CD4-positive, CD25-positive, alpha-beta regulatory T cell (primary cell): Measurements from ENCODE around the gene RPL37A. TPM values are rescaled to one million over a fixed set of nuclear protein-coding genes. Genes with fewer than 3 reads are reported as not detected.
"Not testable (repeated sequence)": the region's sequence is repeated elsewhere in the genome, so short reads cannot be mapped to it uniquely, and the experiment has no call there.

Experiments used
- ATAC-seq, 2 donors: fragments of 150-1000 bp; cut with Tn5 transposase; one replicate each; pipeline ENCODE4 v1.10.0; 2021; ENCODE audit warnings: low read depth in 2 of 2, moderate number of reproducible peaks in 2 of 2, moderate library complexity in 1 of 2
- DNase-seq, 3 donors: peaks; one replicate each; pipeline versions ENCODE4 v3.0.0 to v3.0.0-alpha.2; 2012 to 2022; ENCODE audit warnings: mixed read lengths in 1 of 3
- H3K27ac ChIP-seq: one replicate; pipeline ENCODE4 v1.7.0; 2013; ENCODE audit warnings: mild to moderate bottlenecking, low read length; ENCODE audit not compliant: insufficient read depth, poor library complexity, severe bottlenecking
- H3K27me3 ChIP-seq: one replicate; pipeline ENCODE4 v1.7.0; 2013; ENCODE audit warnings: low read length; ENCODE audit not compliant: control insufficient read depth, insufficient read depth
- H3K36me3 ChIP-seq: one replicate; pipeline ENCODE4 v1.7.0; 2013; ENCODE audit warnings: mild to moderate bottlenecking, low read length, moderate library complexity; ENCODE audit not compliant: control insufficient read depth, insufficient read depth
- H3K4me1 ChIP-seq: 2 replicates; pipeline ENCODE4 v1.7.0; 2013; ENCODE audit warnings: mild to moderate bottlenecking, low read length; ENCODE audit not compliant: insufficient read depth, control insufficient read depth, poor library complexity, severe bottlenecking
- H3K4me3 ChIP-seq: one replicate; pipeline ENCODE4 v1.7.0; 2013; ENCODE audit warnings: low read depth, mild to moderate bottlenecking, low read length, moderate library complexity
- H3K9me3 ChIP-seq, 2 experiments: 1 replicate in 1 of 2; 2 replicates in 1 of 2; pipeline ENCODE4 v1.7.0; 2013; ENCODE audit warnings: low read length in 2 of 2, mild to moderate bottlenecking in 1 of 2, moderate library complexity in 1 of 2; ENCODE audit not compliant: control insufficient read depth in 2 of 2
- H3K27ac Mint-ChIP-seq, 3 donors: one replicate each; pipeline ENCODE4 v1.8.0; 2020 to 2022; ENCODE audit warnings: mild to moderate bottlenecking in 3 of 3, mixed read lengths in 3 of 3, moderate library complexity in 2 of 3
- H3K27me3 Mint-ChIP-seq: one replicate; pipeline ENCODE4 v1.8.0; 2022; ENCODE audit warnings: mild to moderate bottlenecking, mixed read lengths
- H3K36me3 Mint-ChIP-seq: one replicate; pipeline ENCODE4 v1.8.0; 2020; ENCODE audit warnings: mixed read lengths
- H3K4me1 Mint-ChIP-seq, 4 donors: one replicate each; pipeline ENCODE4 v1.8.0; 2020 to 2022; ENCODE audit warnings: mixed read lengths in 4 of 4, mild to moderate bottlenecking in 1 of 4
- H3K4me3 Mint-ChIP-seq, 4 donors: one replicate each; pipeline ENCODE4 v1.8.0; 2020 to 2022; ENCODE audit warnings: mild to moderate bottlenecking in 4 of 4, mixed read lengths in 4 of 4, moderate library complexity in 3 of 4
- H3K9me3 Mint-ChIP-seq, 7 donors: one replicate each; pipeline ENCODE4 v1.8.0; 2020 to 2022; ENCODE audit warnings: mixed read lengths in 7 of 7, mild to moderate bottlenecking in 3 of 7, moderate library complexity in 2 of 7
- polyA plus RNA-seq, 4 donors: library from polyadenylated mRNA; unstranded; fragments of 300-500 nt; fragmentation: Illumina TruSeq; gene quantifications; one replicate each; pipeline ENCODE4 v1.2.3, GENCODE V29; 2021
- total RNA-seq: library from RNA; stranded (reverse); gene quantifications from one replicate; pipeline ENCODE4 v1.2.3, GENCODE V29; 2022

The RPL37A gene
- total and polyA plus RNA-seq, 5 donors from 2014 or later: 2,531 to 4,158 (median 3,408) TPM

DNA sequence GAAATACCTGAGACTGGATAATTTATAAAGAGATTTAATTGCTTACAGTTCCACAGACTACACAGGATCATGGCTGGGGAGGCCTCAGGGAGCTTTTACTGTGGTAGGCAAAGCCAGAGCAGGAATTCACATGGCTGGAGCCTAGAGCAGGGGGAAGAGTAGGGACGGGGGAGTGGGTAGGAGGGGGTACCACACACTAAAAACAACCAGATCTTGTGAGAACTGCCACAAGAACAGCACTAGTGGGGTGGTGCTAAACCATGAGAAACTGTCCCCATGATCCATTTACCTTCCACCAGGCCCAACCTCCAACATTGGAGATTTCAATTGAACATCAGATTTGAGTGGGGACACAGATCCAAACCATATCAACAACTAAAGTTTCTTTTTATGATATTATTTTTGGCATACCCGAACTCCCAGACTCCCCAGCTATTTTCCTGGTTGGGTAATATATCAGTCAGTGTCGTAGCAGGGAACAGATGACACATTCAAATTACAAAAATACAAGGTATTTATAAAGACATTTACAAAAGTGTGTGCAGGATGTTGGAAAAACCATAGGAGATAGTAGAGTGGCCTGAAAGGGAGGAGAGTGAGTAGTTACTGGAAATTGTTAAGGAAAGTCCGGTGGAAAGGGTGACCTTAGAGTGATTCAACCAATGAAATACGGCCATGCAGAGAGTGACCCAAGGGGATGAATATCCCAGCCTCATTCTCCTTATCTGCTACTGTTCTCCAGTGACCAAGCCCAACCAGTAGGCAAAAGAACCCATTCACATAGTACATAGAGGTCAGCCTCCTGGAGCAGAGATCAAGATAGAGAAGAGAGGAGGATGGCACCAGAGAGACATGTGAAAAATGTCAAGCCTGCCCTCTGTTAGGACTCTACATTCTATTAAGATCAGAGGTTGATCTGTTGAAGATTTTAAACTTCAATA, 8.8 kb downstream of the RPL37A start:
- Histone ChIP-seq H3K9me3 (no peaks in the 10 kb centered on the region), H3K4me1 (no peaks in the 10 kb centered on the region), H3K27me3 (no peaks in the 10 kb centered on the region), H3K27ac (no peak overlapping the region), H3K36me3 (peaks cover 37% of the 10 kb centered on the region), H3K4me3 (no peak overlapping the region)
- ATAC-seq (no peak), DNase-seq (no peak)
- peaks cover 16 to 24% (median 21%) of the 10 kb centered on the region in 4 donors for H3K4me1 Mint-ChIP-seq
- H3K4me3 Mint-ChIP-seq: no peak overlapping the region
- H3K36me3 Mint-ChIP-seq: peaks cover 28% of the 10 kb centered on the region
- peak overlapping the region in 2 of 3 donors; percentile 23 to 38 for H3K27ac Mint-ChIP-seq
- no peaks in the 10 kb centered on the region for H3K27me3 Mint-ChIP-seq
- H3K9me3 Mint-ChIP-seq: peaks cover 0 to 2% (median 0%) of the 10 kb centered on the region in 7 donors

DNA sequence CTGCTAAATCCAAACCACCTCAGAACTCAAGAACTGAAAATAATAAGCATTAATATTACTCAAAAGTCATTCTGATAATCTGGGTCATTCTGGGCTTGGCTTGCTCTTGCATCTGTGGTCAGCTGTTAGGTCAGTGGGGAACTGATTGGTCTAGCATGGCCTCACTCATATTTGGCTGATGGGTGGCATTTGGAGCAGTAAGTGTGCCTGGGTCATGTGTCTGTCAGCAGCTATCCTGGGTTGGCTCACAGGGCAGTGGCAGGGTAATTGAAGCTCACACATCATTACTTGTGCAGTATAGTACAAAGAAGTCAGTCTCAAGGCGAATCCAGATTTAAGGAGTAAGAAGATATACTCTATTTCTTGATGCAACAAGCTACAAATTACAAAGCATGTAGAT, 9.6 kb downstream of the RPL37A start:
- Mint-ChIP-seq H3K27ac (no peak overlapping the region), H3K4me3 (no peak overlapping the region), H3K4me1 (peaks cover 8 to 20% (median 17%) of the 10 kb centered on the region in 4 donors), H3K27me3 (no peaks in the 10 kb centered on the region), H3K36me3 (peaks cover 20% of the 10 kb centered on the region), H3K9me3 (peaks cover 0 to 2% (median 0%) of the 10 kb centered on the region in 7 donors)
- Histone ChIP-seq H3K27ac (no peak overlapping the region), H3K36me3 (peaks cover 29% of the 10 kb centered on the region), H3K4me3 (no peak overlapping the region), H3K4me1 (no peaks in the 10 kb centered on the region), H3K27me3 (no peaks in the 10 kb centered on the region), H3K9me3 (no peaks in the 10 kb centered on the region)
- ATAC-seq: no peak
- DNase-seq: no peak

DNA sequence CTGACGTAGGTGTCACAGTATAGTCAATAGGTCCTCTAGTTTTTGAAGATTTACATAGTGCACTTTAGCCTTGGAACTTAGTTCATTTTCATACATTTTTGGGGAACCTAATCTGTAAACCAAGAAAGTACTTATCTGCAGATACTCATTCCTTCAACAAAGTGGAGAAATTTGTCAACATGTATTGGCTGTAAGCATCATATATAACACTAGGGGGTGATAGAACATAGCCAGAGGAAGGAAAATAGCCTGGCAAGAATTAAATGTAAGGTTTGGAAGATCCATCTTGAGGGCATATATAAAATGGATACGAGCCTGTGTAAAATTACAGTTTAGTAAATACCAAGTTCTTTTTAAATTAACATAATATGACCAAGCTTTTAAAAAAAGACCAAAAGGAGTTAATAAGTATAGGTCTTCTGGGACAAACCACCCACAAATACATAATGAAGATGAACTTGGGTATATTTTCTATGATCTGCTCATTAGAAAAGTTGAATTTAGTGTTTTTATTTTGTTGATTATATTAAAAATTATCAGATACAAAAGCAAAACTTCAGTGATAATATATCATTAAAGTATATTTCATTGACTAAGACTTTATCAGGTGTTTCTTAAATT, 18.2 kb downstream of the RPL37A start:
- H3K36me3 Mint-ChIP-seq: no peaks in the 10 kb centered on the region
- no peaks in the 10 kb centered on the region for H3K27me3 ChIP-seq
- H3K36me3 ChIP-seq: no peaks in the 10 kb centered on the region
- no peak overlapping the region for H3K4me3 Mint-ChIP-seq
- H3K27ac Mint-ChIP-seq: peak overlapping the region in 1 of 3 donors; percentile 29
- H3K4me3 ChIP-seq: no peak overlapping the region
- no peaks in the 10 kb centered on the region for H3K4me1 ChIP-seq
- no peaks in the 10 kb centered on the region for H3K9me3 Mint-ChIP-seq
- H3K9me3 ChIP-seq: no peaks in the 10 kb centered on the region
- no peak overlapping the region for H3K27ac ChIP-seq
- H3K4me1 Mint-ChIP-seq: peaks cover 0 to 5% (median 0%) of the 10 kb centered on the region in 4 donors
- ATAC-seq (no peak), DNase-seq (peak in 1 of 3 donors; percentile 45)
- H3K27me3 Mint-ChIP-seq: no peaks in the 10 kb centered on the region

DNA sequence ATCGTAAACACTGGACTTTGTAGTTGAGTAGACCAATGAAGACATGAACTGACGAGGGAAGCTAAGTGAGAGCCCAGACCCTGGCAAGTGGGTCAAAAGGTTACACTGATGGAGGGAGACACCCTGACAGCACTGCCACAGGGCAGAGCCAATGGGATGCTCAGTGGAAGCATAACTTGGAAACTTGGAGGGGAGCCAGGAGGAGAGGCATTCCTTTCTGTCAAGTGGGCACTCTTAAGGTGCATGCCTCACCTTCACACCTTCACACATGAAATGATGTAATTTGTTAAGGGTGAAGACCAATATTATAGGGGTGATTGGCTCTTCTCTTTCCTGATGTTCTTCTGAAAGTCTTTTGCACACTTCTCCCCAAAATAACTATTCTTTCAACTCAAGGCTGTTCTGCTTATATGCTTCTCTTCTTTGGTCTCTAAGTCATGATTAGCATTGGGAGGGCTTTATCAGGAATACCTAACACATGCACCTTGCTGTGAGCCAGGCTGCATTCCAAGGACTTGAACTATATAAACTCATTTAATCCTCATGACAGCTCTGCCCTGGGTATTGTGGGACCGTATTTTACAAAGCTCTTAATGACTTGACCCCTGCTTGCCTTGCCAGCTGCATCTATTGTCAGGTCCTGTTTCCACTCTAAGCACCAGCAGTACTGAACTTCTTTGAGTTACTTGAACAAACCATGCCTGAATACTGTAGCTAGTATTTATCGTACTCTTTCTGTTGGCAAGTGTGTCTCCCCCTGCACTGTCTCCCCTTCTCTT, 19.0 kb downstream of the RPL37A start:
- H3K36me3 Mint-ChIP-seq: no peaks in the 10 kb centered on the region
- peak overlapping the region in 1 of 3 donors; percentile 29 for H3K27ac Mint-ChIP-seq
- peaks cover 0 to 5% (median 0%) of the 10 kb centered on the region in 4 donors for H3K4me1 Mint-ChIP-seq
- no peaks in the 10 kb centered on the region for H3K9me3 Mint-ChIP-seq
- no peaks in the 10 kb centered on the region for H3K4me1 ChIP-seq
- H3K36me3 ChIP-seq: no peaks in the 10 kb centered on the region
- H3K4me3 Mint-ChIP-seq: no peak overlapping the region
- ATAC-seq (no peak), DNase-seq (no peak)
- H3K4me3 ChIP-seq: no peak overlapping the region
- no peaks in the 10 kb centered on the region for H3K9me3 ChIP-seq
- H3K27me3 Mint-ChIP-seq: no peaks in the 10 kb centered on the region
- no peaks in the 10 kb centered on the region for H3K27me3 ChIP-seq
- H3K27ac ChIP-seq: no peak overlapping the region

DNA sequence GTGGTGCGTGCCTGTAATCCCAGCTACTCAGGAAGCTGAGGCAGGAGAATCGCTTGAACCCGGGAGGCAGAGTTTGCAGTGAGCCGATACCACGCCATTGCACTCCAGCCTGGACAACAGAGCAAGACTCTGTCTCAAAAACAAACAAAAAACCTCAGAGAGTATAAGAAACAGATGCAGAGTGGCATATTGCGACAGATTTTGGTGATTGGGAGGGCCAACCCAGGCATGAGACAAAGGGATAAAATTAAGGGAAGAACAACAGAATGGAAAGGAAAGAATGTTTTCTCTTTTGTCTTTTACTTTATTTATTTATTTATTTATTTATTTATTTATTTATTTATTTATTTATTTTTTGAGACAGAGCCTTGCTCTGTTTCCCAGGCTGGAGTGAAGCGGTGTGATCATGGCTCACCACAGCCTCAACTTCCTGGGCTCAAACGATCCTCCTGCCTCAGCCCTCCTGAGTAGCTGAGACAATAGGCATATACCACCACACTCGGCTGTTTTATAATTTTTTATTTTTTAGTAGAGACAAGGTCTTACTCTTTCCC, 20.0 kb downstream of the RPL37A start:
- H3K27ac ChIP-seq, H3K27me3 ChIP-seq, H3K36me3 Mint-ChIP-seq, H3K9me3 ChIP-seq, ATAC-seq, DNase-seq, H3K4me1 Mint-ChIP-seq, H3K27ac Mint-ChIP-seq, H3K36me3 ChIP-seq, H3K4me3 Mint-ChIP-seq, H3K4me1 ChIP-seq, H3K27me3 Mint-ChIP-seq, H3K9me3 Mint-ChIP-seq, H3K4me3 ChIP-seq: not testable (repeated sequence)

DNA sequence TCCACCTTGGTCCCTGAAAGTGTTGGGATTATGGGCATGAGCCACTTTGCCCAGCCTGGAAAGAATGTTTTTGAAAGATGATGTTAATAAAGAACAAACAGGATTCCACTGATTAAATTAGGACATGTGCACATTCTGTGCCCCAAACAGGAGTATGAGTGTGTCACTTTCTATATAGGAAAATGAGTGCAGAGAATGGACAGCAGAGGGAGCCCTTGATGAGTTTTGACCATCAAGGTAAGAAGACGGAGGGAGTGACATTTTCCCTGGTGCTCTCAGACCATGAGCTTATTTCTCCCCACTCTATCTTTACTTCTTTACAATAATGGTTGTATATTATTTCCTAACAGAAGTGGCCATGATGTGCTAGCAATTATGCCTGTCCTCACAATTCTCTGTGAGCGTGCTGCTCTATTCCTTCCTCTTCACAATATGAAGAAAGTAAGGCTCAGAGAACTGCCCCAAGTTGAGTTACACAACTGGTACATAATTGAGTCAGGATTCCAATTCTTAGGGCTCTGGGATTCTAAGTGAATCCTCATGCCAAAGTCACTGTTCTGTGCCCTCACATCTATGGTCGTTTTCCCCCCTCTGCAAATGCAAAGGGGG, 20.6 kb downstream of the RPL37A start:
- Histone ChIP-seq H3K27ac (no peak overlapping the region), H3K4me1 (no peaks in the 10 kb centered on the region), H3K36me3 (no peaks in the 10 kb centered on the region), H3K4me3 (no peak overlapping the region), H3K9me3 (no peaks in the 10 kb centered on the region), H3K27me3 (no peaks in the 10 kb centered on the region)
- H3K36me3 Mint-ChIP-seq: no peaks in the 10 kb centered on the region
- DNase-seq: peak; percentile 4 to 72 (median 42)
- no peaks in the 10 kb centered on the region for H3K27me3 Mint-ChIP-seq
- H3K4me3 Mint-ChIP-seq: no peak overlapping the region
- peak in 1 of 2 donors; percentile 34 for ATAC-seq
- H3K4me1 Mint-ChIP-seq: peaks cover 0 to 5% (median 0%) of the 10 kb centered on the region in 4 donors
- no peaks in the 10 kb centered on the region for H3K9me3 Mint-ChIP-seq
- H3K27ac Mint-ChIP-seq: no peak overlapping the region

DNA sequence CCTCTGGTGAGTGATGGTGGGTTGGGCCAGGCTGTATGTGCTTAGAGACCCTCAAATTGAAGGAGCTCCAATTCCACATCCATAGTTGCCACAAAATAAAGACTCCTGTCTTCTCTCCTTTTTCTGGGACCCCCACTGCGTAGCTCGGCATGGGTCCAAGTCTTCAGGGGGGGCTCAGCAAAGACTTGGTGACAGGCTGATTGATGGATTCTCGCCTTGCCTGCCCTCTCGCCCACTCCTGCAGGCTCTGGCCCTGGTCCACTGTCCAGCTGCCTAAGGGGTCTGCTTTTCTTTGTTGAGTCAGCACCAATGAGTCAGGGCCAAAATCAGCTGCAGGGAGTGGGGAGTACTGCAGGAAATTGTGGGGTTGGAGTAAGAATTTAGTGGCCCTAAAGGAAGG, 21.5 kb downstream of the RPL37A start:
- no peak overlapping the region for H3K4me3 Mint-ChIP-seq
- Histone ChIP-seq H3K27me3 (no peaks in the 10 kb centered on the region), H3K4me1 (no peaks in the 10 kb centered on the region), H3K27ac (no peak overlapping the region), H3K4me3 (no peak overlapping the region), H3K9me3 (no peaks in the 10 kb centered on the region), H3K36me3 (no peaks in the 10 kb centered on the region)
- H3K36me3 Mint-ChIP-seq: no peaks in the 10 kb centered on the region
- ATAC-seq: no peak
- H3K27ac Mint-ChIP-seq: no peak overlapping the region
- H3K4me1 Mint-ChIP-seq: peaks cover 0 to 2% (median 0%) of the 10 kb centered on the region in 4 donors
- no peaks in the 10 kb centered on the region for H3K27me3 Mint-ChIP-seq
- peaks cover 0 to 1% (median 0%) of the 10 kb centered on the region in 7 donors for H3K9me3 Mint-ChIP-seq
- DNase-seq: no peak
